Left lung (tissue), 10 donors: Measurements from ENCODE around the gene RIN2. TPM values are rescaled to one million over a fixed set of nuclear protein-coding genes. Genes with fewer than 3 reads are reported as not detected.
"Not testable (repeated sequence)": the region's sequence is repeated elsewhere in the genome, so short reads cannot be mapped to it uniquely, and the experiment has no call there.

Source experiments
- ATAC-seq: fragments of 200-7000 bp; cut with Tn5 transposase; one replicate; pipeline ENCODE4 v1.9.1; 2020; ENCODE audit warnings: moderate library complexity
- DNase-seq, 4 donors: peaks; one replicate each; pipeline ENCODE4 v3.0.0-alpha.2; 2013 to 2020
- H3K27ac ChIP-seq, 2 donors: fragments of 200-600 bp; sonication (generic) in 1 of 2; one replicate each; pipeline versions ENCODE4 v1.5.0 to v1.8.0; 2020 to 2021
- H3K27me3 ChIP-seq, 2 donors: fragments of 200-600 bp; sonication (generic) in 1 of 2; one replicate each; pipeline versions ENCODE4 v1.5.0 to v1.8.0; 2020 to 2021
- H3K36me3 ChIP-seq, 2 donors: fragments of 200-600 bp; sonication (generic) in 1 of 2; one replicate each; pipeline versions ENCODE4 v1.5.0 to v1.8.0; 2020 to 2021
- H3K4me1 ChIP-seq, 2 donors: fragments of 200-600 bp; one replicate each; pipeline ENCODE4 v1.8.0; 2021
- H3K4me3 ChIP-seq, 2 donors: fragments of 200-600 bp; sonication (generic) in 1 of 2; one replicate each; pipeline versions ENCODE4 v1.5.0 to v1.8.0; 2020 to 2021; ENCODE audit warnings: mild to moderate bottlenecking in 1 of 2
- H3K9me3 ChIP-seq, 2 donors: fragments of 200-600 bp; sonication (generic) in 1 of 2; one replicate each; pipeline versions ENCODE4 v1.5.0 to v1.8.0; 2020 to 2021
- intact Hi-C, 2 donors: fragments of 100-400 bp; cut with DNase I; formaldehyde crosslinking; loops; one replicate each; pipeline versions ENCODE4 v1.11.2 to v1.14.2; 2022
- polyA plus RNA-seq, 6 donors: library from polyadenylated mRNA; unstranded; fragments of 120-200 nt; gene quantifications; one replicate each; pipeline ENCODE4 v1.2.1, GENCODE V29; 2013; ENCODE audit not compliant: insufficient read length in 6 of 6
- total RNA-seq, 2 donors: library from RNA; stranded (reverse); fragmentation: NEBNext Ultra II Directional; extraction: Animal tissue kit (Norgen Biotek cat#: 25700); gene quantifications; one replicate each; pipeline ENCODE4 v1.2.1, GENCODE V29; 2021
- TF ChIP-seq, protein P1 (sequence below), 2 donors: fragments of 200-600 bp; sonication (generic) in 1 of 2; IDR thresholded peaks; one replicate each; pipeline versions ENCODE4 v1.5.0 to v1.8.0; 2021; ENCODE audit warnings: antibody characterized with exemption in 2 of 2
- donor health status: DM: no; HTN: yes; CAD: no.
- donor health status: DM: no; HTN: no; CAD: no.

The RIN2 gene
- total and polyA plus RNA-seq, 8 donors = 34.8 to 69.8 (median 39.7) TPM

DNA sequence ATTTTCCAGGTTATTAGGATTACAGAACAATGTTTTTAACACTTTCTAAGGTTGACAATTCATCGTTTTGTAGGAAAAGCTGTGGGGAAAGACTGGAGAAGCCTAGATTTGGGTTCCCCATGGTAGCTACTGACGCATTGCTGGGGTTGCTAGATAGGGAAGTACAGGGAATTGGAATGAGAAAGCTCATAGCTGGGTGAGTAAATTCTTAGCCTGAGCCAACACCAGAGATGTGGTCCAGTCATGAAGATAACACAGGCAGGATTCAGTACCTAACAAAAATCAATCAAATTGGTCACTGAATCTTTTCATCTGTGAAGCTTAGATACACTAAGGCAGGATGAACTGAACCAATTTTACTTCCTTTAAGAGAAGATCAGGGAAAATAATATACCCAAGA is 35.7 kb downstream of the RIN2 start:
- intact Hi-C loops = no loop called here
- Histone ChIP-seq H3K4me3 (no peak overlapping the region), H3K27me3 (no peaks in the 10 kb centered on the region), H3K27ac (no peak overlapping the region), H3K36me3 (no peaks in the 10 kb centered on the region), H3K9me3 (no peaks in the 10 kb centered on the region), H3K4me1 (no peaks in the 10 kb centered on the region)
- DNase-seq = no peak
- TF ChIP-seq, protein P1, sequence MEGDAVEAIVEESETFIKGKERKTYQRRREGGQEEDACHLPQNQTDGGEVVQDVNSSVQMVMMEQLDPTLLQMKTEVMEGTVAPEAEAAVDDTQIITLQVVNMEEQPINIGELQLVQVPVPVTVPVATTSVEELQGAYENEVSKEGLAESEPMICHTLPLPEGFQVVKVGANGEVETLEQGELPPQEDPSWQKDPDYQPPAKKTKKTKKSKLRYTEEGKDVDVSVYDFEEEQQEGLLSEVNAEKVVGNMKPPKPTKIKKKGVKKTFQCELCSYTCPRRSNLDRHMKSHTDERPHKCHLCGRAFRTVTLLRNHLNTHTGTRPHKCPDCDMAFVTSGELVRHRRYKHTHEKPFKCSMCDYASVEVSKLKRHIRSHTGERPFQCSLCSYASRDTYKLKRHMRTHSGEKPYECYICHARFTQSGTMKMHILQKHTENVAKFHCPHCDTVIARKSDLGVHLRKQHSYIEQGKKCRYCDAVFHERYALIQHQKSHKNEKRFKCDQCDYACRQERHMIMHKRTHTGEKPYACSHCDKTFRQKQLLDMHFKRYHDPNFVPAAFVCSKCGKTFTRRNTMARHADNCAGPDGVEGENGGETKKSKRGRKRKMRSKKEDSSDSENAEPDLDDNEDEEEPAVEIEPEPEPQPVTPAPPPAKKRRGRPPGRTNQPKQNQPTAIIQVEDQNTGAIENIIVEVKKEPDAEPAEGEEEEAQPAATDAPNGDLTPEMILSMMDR (IDR thresholded peaks at IDR 0.05) = no peak
- no peak for ATAC-seq

DNA sequence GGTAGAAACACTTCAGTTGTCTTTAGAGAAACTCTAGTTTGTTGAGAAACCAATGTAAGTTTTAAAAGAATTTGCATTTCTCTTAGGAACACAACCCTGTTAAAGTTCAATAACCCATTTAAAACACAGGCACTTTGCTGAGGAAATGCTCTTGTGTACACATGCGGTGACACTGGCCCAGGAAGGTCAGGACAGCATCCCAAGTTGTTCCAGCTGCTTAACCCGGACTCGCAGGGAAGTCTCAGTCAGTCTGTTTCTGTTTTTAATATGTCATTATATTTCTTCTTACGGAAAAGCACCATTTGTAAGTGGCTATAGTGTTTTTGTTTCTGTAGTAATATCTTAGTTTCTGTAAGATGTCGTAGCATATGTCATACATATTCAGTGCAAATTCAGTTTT is 36.9 kb downstream of the RIN2 start:
- H3K9me3 ChIP-seq = no peaks in the 10 kb centered on the region
- no peak overlapping the region for H3K27ac ChIP-seq
- H3K36me3 ChIP-seq = peaks cover 0 to 5% of the 10 kb centered on the region in 2 donors
- intact Hi-C loops = no loop called here
- H3K27me3 ChIP-seq = no peaks in the 10 kb centered on the region
- ATAC-seq = no peak
- no peak for DNase-seq
- TF ChIP-seq, protein P1 (IDR thresholded peaks at IDR 0.05) = no peak
- H3K4me3 ChIP-seq = no peak overlapping the region
- no peaks in the 10 kb centered on the region for H3K4me1 ChIP-seq

DNA sequence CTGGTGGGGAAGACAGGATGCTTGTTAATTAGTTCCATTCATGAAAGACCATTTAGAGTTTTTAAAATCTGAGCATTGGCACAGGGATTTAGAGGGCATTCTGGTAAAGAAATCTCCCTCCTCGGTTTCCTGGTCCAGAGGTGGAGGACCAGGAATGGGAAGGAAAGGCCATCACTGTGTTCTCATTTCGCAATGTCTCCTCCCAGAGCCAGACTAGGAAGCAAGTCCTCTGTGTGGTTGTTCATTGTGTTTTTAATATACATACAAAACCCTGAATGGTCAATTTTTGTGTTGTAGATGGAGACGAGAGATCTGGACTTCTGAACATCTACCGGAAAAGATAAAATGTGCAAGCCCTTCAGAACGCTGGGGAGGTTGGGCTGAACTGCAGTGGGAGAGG is 41.3 kb downstream of the RIN2 start:
- no peaks in the 10 kb centered on the region for H3K4me1 ChIP-seq
- peaks cover 0 to 14% of the 10 kb centered on the region in 2 donors for H3K36me3 ChIP-seq
- H3K27me3 ChIP-seq = no peaks in the 10 kb centered on the region
- intact Hi-C loops = no loop called here
- H3K27ac ChIP-seq = no peak overlapping the region
- no peaks in the 10 kb centered on the region for H3K9me3 ChIP-seq
- ATAC-seq (no peak), DNase-seq (no peak)
- TF ChIP-seq, protein P1 (IDR thresholded peaks at IDR 0.05) = no peak
- H3K4me3 ChIP-seq = no peak overlapping the region

DNA sequence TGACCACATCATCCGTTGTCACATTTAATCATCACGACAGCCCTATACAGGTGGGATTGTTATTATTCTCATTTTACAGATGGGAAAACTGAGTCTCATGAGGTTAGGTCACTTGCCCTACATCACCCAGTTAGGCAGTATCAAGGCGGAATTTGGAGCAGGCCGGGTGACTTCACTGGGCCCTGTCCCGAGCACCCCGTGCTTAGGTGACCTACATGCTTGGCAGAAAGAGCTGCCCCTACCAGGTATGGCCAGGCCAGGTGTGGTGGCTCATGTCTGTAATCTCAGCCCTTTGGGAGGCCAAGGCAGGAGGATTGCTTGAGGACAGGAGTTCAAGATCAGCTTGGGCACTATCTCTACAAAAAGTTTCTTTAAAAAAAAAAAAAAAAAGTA is 44.0 kb downstream of the RIN2 start:
- no peak for DNase-seq
- H3K27me3 ChIP-seq = no peaks in the 10 kb centered on the region
- TF ChIP-seq, protein P1 (IDR thresholded peaks at IDR 0.05) = no peak
- no peaks in the 10 kb centered on the region for H3K9me3 ChIP-seq
- H3K4me3 ChIP-seq = no peak overlapping the region
- H3K27ac ChIP-seq = peak overlapping the region in 1 of 2 donors; percentile 30
- H3K36me3 ChIP-seq = peaks cover 0 to 14% of the 10 kb centered on the region in 2 donors
- H3K4me1 ChIP-seq = peaks cover 9% of the 10 kb centered on the region in 2 donors
- ATAC-seq = no peak
- intact Hi-C loops = no loop called here

DNA sequence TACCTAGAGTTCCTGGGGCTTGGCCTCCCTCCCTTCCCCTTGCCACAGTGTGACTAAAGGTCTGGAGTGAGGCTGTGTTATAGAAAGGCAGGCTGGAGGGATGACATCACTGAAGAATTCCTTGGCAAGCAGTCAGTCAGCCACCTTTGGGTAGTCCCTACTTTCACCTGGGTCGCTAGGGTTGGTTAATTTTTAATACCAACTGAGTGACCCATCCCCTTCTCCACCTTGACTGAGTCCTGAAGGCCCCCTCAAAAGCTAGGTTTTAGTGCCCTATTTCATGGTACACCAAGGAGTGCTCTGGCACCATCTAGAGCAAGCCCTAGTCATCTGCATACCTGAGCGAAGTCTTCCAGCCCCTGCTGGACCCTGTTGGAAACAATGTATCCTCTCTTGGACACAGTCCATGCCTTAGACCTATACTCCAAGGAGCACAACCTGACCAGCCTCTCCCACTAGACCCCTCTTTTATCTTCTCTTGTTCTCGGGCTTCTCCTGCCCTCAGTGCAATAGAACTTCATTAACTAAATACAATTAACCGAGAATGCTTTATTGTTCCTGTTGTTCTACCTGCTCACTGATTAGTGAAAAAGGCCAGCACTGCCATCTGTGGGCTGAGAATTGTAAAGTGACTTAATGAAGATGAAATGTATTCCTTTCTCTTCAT is 44.6 kb downstream of the RIN2 start:
- TF ChIP-seq, protein P1 (IDR thresholded peaks at IDR 0.05) = peak in 1 of 2 donors; percentile 14
- H3K27me3 ChIP-seq = no peaks in the 10 kb centered on the region
- H3K4me1 ChIP-seq = peaks cover 9 to 13% of the 10 kb centered on the region in 2 donors
- DNase-seq (no peak), ATAC-seq (peak; percentile 77)
- H3K9me3 ChIP-seq = no peaks in the 10 kb centered on the region
- peaks cover 0 to 14% of the 10 kb centered on the region in 2 donors for H3K36me3 ChIP-seq
- intact Hi-C loops = no loop called here
- H3K27ac ChIP-seq = peak overlapping the region in 1 of 2 donors; percentile 30
- no peak overlapping the region for H3K4me3 ChIP-seq

DNA sequence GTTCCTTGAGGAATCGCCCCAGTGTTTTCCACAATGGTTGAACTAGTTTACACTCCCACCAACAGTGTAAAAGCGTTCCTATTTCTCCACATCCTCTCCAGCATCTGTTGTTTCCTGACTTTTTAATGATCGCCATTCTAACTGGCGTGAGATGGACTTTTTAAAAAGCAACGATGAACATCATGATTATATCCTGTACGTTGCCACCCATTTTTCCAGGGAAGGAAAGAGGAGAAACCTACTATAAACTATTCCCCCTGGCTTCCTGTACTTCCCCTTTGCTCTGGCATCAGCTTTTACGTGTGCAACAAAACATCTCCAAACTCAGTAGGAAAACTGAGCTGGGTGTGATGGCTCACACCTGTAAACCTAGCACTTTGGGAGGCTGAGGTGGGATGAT is 48.2 kb downstream of the RIN2 start:
- not testable (repeated sequence) for ATAC-seq

More for the DNA sequence above, 48.2 kb downstream of the RIN2 start:
- H3K27me3 ChIP-seq, H3K4me3 ChIP-seq, H3K9me3 ChIP-seq, H3K36me3 ChIP-seq, intact Hi-C loops, DNase-seq: not testable (repeated sequence)
- Histone ChIP-seq H3K27ac (peak overlapping the region in 1 of 2 donors; percentile 64), H3K4me1 (peaks cover 9 to 13% of the 10 kb centered on the region in 2 donors)
